Measurements from ENCODE around the gene FANCL. TPM values are rescaled to one million over a fixed set of nuclear protein-coding genes. Genes with fewer than 3 reads are reported as not detected.
"Not testable (repeated sequence)": the region's sequence is repeated elsewhere in the genome, so short reads cannot be mapped to it uniquely, and the experiment has no call there.

Gene FANCL
- total and polyA plus RNA-seq, 9 donors, result 21.2 to 29.2 (median 25.5) TPM

DNA sequence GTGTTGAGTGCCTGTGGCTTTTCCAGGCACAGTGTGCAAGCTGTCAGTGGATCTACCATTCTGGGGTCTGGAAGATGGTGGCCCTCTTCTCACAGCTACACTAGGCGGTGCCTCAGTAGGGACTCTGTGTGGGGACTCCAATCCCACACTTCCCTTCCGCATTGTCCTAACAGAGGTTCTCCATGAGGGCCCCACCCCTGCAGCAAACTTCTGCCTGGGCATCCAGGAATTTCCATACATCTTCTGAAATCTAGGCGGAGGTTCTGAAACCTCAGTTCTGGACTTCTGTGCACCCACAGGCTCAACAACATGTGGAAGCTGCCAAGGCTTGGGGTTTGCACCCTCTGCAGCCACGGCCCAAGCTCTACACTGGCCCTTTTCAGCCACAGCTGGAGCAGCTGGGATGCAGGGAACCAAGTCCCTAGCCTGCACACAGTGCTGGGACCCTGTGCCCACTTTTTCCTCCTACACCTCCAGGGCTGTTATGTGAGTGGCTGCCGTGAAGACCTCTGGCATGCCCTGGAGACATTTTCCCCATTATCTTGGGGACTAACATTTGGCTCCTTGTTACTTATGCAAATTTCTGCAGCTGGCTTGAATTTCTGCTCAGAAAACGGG lies 30.1 kb downstream of the FANCL start:
- not testable (repeated sequence) for H3K4me3 ChIP-seq (ENCODE audit: low read length); H3K4me1 ChIP-seq (ENCODE audit: control insufficient read depth, insufficient read depth, low read length); DNase-seq; H3K27me3 ChIP-seq (ENCODE audit: control insufficient read depth, insufficient read depth, low read length); H3K36me3 ChIP-seq (ENCODE audit: control insufficient read depth, insufficient read depth, low read length); H3K27ac ChIP-seq (ENCODE audit: low read length); H3K9me3 ChIP-seq (replicated peaks; ENCODE audit: control insufficient read depth, low read depth, low read length)
- 96% methylated on average over 6 of the region's 6 CpGs for WGBS (ENCODE audit: insufficient coverage)

DNA sequence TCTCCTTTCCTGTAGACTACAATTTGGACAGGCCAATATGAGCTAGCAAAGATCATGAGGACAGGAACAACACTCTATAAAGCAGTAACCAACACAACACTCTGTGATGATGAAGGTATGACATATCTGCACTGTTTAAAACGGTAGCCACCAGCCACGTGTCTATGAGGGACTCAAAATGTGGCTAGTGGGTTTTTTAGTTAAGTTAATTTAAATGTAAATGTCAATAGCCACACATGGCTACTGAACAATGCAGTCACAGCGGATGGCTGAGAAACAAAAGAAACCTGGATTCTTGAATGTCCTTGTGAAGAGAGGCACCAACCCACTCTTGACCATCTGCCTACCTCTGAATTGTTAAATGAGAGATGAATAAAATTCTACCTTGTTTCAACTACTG lies 33.9 kb downstream of the FANCL start:
- H3K9me3 ChIP-seq (replicated peaks; ENCODE audit: control insufficient read depth, low read depth, low read length), result peaks cover 7% of the 10 kb centered on the region
- no CpG with 5 or more reads among the region's 3 CpGs for WGBS (ENCODE audit: insufficient coverage)
- H3K4me3 ChIP-seq (ENCODE audit: low read length), result no peak overlapping the region
- H3K36me3 ChIP-seq (ENCODE audit: control insufficient read depth, insufficient read depth, low read length), result peaks cover 10% of the 10 kb centered on the region
- H3K4me1 ChIP-seq (ENCODE audit: control insufficient read depth, insufficient read depth, low read length), result no peaks in the 10 kb centered on the region
- H3K27ac ChIP-seq (ENCODE audit: low read length), result no peak overlapping the region
- no peak for DNase-seq
- no peaks in the 10 kb centered on the region for H3K27me3 ChIP-seq (ENCODE audit: control insufficient read depth, insufficient read depth, low read length)

DNA sequence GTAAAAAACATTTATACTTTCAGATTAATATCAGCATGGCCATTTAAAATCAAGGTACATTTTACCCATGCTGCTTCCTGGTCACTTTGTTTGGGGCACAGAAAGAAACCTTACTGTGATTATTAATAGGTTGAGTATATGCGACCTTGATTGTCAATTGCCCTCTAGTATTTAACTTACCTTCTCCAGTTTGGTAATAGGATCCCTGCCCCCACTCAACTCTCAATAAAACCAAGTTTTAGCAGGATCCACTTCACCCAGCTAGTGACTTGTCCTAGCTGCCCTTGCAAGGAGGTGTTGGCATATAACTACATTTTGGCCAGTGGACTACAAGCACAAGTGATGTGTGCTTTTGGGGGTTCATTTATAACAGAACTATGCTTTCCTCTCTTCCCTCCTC lies 34.3 kb downstream of the FANCL start:
- Histone ChIP-seq H3K36me3 (ENCODE audit: control insufficient read depth, insufficient read depth, low read length) (peaks cover 10% of the 10 kb centered on the region), H3K9me3 (replicated peaks; ENCODE audit: control insufficient read depth, low read depth, low read length) (peaks cover 7% of the 10 kb centered on the region), H3K27me3 (ENCODE audit: control insufficient read depth, insufficient read depth, low read length) (no peaks in the 10 kb centered on the region), H3K4me1 (ENCODE audit: control insufficient read depth, insufficient read depth, low read length) (no peaks in the 10 kb centered on the region), H3K4me3 (ENCODE audit: low read length) (no peak overlapping the region), H3K27ac (ENCODE audit: low read length) (no peak overlapping the region)
- no peak for DNase-seq
- WGBS (ENCODE audit: insufficient coverage), result no CpG with 5 or more reads among the region's 1 CpG

DNA sequence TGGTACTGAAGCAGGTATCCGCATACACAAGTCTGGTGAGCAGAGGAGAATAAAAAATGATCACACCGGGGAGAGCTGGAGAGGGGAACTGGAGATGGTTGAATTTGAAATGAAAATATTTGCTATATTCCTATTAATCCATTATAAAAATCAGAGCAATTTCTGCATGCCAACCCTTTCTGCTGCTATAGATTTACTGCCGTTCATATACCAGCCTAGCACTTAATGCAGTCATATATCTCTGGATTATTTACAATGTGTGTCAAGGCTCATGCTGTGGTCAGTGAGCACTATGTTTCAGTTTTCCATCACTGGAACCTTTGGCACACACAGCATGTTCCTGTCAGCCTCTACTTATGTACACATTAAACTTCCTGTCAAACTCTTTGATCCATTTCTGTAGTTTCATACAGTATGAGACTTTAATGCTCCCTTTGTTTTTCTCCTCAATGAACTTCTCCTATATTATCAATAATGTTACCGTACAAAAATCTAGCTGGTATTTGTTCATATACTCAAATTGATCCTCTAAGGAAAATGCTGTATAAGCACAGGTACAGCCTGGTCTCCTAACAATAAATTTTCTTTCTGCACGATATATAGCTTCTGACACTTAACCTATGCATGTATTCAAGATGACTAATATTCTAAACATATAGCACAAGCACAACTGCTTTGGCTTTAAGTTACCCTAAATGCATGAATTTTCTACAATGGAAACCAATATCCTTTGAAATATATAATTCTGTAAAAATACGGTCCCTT lies 36.7 kb downstream of the FANCL start:
- DNase-seq, result no peak
- no peaks in the 10 kb centered on the region for H3K36me3 ChIP-seq (ENCODE audit: control insufficient read depth, insufficient read depth, low read length)
- H3K4me1 ChIP-seq (ENCODE audit: control insufficient read depth, insufficient read depth, low read length), result no peaks in the 10 kb centered on the region
- no peaks in the 10 kb centered on the region for H3K9me3 ChIP-seq (replicated peaks; ENCODE audit: control insufficient read depth, low read depth, low read length)
- H3K27me3 ChIP-seq (ENCODE audit: control insufficient read depth, insufficient read depth, low read length), result no peaks in the 10 kb centered on the region
- no peak overlapping the region for H3K27ac ChIP-seq (ENCODE audit: low read length)
- no peak overlapping the region for H3K4me3 ChIP-seq (ENCODE audit: low read length)
- WGBS (ENCODE audit: insufficient coverage), result no CpG with 5 or more reads among the region's 6 CpGs

DNA sequence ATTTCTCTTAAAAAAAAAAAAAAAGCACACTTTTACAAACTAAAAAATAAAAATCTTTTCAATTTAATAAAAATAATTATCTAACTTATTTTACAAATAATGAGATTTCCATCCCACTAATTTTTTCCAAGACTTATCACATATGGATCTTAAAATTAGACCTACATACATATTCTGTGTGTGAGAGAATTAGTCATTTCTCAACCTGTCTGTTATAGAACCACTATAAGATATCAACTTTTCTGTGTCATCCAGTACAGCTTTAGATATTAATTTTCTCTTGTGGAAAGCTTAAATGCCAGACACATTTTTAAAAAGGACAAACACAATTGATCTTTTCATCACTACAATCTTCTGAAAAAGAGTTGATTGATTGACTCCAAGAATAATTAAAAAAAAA lies 38.1 kb downstream of the FANCL start:
- Histone ChIP-seq H3K4me1 (ENCODE audit: control insufficient read depth, insufficient read depth, low read length) (no peaks in the 10 kb centered on the region), H3K27me3 (ENCODE audit: control insufficient read depth, insufficient read depth, low read length) (no peaks in the 10 kb centered on the region), H3K27ac (ENCODE audit: low read length) (no peak overlapping the region), H3K9me3 (replicated peaks; ENCODE audit: control insufficient read depth, low read depth, low read length) (no peaks in the 10 kb centered on the region), H3K4me3 (ENCODE audit: low read length) (no peak overlapping the region), H3K36me3 (ENCODE audit: control insufficient read depth, insufficient read depth, low read length) (no peaks in the 10 kb centered on the region)
- DNase-seq, result no peak

DNA sequence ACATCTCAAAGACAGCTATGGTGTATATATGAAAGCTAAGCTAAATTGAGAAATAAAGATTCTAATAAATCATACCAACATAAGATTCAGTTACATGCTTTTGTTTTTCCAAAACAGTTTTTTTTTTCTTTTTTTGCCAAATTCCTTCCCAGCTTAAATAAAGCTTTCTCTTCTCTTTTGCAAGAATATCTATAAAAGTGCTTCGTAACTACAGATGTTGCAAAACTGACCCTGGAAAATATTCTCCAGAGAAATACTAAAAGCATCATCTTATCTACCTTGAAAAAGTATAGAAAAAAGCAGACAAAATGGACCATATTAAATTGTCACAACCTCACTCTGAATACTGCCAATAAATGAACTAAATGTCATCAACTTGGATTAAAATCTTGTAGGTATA lies 38.7 kb downstream of the FANCL start:
- DNase-seq, result no peak
- no peak overlapping the region for H3K4me3 ChIP-seq (ENCODE audit: low read length)
- no peaks in the 10 kb centered on the region for H3K36me3 ChIP-seq (ENCODE audit: control insufficient read depth, insufficient read depth, low read length)
- H3K27me3 ChIP-seq (ENCODE audit: control insufficient read depth, insufficient read depth, low read length), result no peaks in the 10 kb centered on the region
- no CpG with 5 or more reads among the region's 1 CpG for WGBS (ENCODE audit: insufficient coverage)
- no peaks in the 10 kb centered on the region for H3K9me3 ChIP-seq (replicated peaks; ENCODE audit: control insufficient read depth, low read depth, low read length)
- H3K27ac ChIP-seq (ENCODE audit: low read length), result no peak overlapping the region
- no peaks in the 10 kb centered on the region for H3K4me1 ChIP-seq (ENCODE audit: control insufficient read depth, insufficient read depth, low read length)

DNA sequence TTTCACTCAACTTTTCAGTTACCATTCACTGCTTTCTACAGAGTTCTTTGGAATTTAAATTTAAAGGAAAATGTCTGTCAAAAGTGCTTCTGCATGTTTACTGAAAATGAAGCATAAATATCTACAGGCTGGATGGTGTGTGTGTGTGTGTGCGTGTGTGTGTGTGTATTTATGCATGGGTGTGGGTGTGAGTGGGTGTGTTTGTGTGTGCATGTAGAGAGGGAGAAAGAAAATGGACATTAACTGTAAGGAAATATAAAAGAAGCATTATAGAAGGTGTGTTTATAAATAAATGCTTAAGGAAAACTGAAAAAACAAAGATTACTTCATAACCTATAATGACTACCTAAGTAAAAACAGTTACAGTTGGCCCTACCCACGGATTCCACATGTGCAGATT lies 43.2 kb downstream of the FANCL start:
- WGBS (ENCODE audit: insufficient coverage), result 86% methylated on average over 1 of the region's 2 CpGs
- no peaks in the 10 kb centered on the region for H3K36me3 ChIP-seq (ENCODE audit: control insufficient read depth, insufficient read depth, low read length)
- no peaks in the 10 kb centered on the region for H3K9me3 ChIP-seq (replicated peaks; ENCODE audit: control insufficient read depth, low read depth, low read length)
- no peak overlapping the region for H3K4me3 ChIP-seq (ENCODE audit: low read length)
- H3K4me1 ChIP-seq (ENCODE audit: control insufficient read depth, insufficient read depth, low read length), result no peaks in the 10 kb centered on the region
- no peak for DNase-seq
- H3K27me3 ChIP-seq (ENCODE audit: control insufficient read depth, insufficient read depth, low read length), result no peaks in the 10 kb centered on the region
- no peak overlapping the region for H3K27ac ChIP-seq (ENCODE audit: low read length)

DNA sequence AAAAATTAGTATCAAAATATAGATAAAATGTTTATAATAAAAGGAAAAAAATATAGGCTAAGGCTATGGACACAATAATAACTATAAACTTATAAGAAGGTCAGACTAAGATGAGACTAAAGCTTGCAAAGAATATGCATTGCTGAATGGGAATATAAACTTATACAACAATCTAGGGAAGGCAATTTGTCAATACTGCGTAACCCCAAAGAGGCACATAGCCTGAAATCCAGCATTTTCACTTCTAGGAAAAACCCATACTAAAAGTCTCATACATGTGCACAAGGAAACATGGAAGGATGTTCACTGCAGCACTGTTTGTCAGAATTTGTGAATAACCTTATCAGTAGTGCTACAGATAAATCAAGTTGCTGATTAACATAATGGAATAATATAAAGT lies 45.5 kb downstream of the FANCL start:
- DNase-seq, result no peak
- H3K27me3 ChIP-seq (ENCODE audit: control insufficient read depth, insufficient read depth, low read length), result no peaks in the 10 kb centered on the region
- H3K9me3 ChIP-seq (replicated peaks; ENCODE audit: control insufficient read depth, low read depth, low read length), result no peaks in the 10 kb centered on the region
- no peak overlapping the region for H3K27ac ChIP-seq (ENCODE audit: low read length)
- no peaks in the 10 kb centered on the region for H3K4me1 ChIP-seq (ENCODE audit: control insufficient read depth, insufficient read depth, low read length)
- no CpG with 5 or more reads among the region's 1 CpG for WGBS (ENCODE audit: insufficient coverage)
- H3K4me3 ChIP-seq (ENCODE audit: low read length), result no peak overlapping the region
- no peaks in the 10 kb centered on the region for H3K36me3 ChIP-seq (ENCODE audit: control insufficient read depth, insufficient read depth, low read length)

DNA sequence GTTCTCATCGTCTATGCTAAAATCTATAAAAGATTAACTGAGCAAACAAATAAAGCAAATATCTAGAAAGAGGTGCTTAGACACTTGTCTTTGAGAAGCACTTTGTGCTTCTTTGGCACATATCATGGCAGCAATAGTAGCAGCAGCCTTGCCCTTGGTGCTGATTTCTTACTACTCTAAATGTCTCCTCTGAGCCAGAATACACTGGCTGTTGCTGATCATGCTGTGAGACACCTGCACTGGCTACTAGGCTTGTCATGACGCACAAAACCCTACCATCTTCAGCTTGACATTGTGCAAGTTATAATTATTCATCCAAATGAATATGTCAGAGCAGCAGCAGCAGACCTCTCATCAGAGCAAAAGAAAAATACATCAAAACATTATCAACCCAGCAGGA lies 46.7 kb downstream of the FANCL start:
- no peak overlapping the region for H3K27ac ChIP-seq (ENCODE audit: low read length)
- no peaks in the 10 kb centered on the region for H3K27me3 ChIP-seq (ENCODE audit: control insufficient read depth, insufficient read depth, low read length)
- WGBS (ENCODE audit: insufficient coverage), result 80% methylated on average over 1 of the region's 2 CpGs
- no peak overlapping the region for H3K4me3 ChIP-seq (ENCODE audit: low read length)
- no peak for DNase-seq
- no peaks in the 10 kb centered on the region for H3K36me3 ChIP-seq (ENCODE audit: control insufficient read depth, insufficient read depth, low read length)
- no peaks in the 10 kb centered on the region for H3K4me1 ChIP-seq (ENCODE audit: control insufficient read depth, insufficient read depth, low read length)
- no peaks in the 10 kb centered on the region for H3K9me3 ChIP-seq (replicated peaks; ENCODE audit: control insufficient read depth, low read depth, low read length)

DNA sequence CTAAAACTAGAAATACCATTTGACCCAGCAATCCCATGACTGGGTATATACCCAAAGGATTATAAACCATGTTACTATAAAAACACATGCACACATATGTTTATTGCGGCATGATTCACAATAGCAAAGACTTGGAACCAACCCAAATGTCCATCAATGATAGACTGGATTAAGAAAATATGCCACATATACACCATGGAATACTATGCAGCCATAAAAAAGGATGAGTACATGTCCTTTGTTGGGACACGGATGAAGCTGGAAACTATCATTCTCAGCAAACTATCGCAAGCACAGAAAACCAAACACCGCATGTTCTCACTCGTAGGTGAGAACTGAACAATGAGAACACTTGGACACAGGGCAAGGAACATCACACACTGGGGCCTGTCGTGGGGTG lies 54.1 kb downstream of the FANCL start:
- not testable (repeated sequence) for H3K27me3 ChIP-seq (ENCODE audit: control insufficient read depth, insufficient read depth, low read length); H3K4me1 ChIP-seq (ENCODE audit: control insufficient read depth, insufficient read depth, low read length); DNase-seq; H3K4me3 ChIP-seq (ENCODE audit: low read length); H3K36me3 ChIP-seq (ENCODE audit: control insufficient read depth, insufficient read depth, low read length); H3K27ac ChIP-seq (ENCODE audit: low read length); H3K9me3 ChIP-seq (replicated peaks; ENCODE audit: control insufficient read depth, low read depth, low read length)
- 100% methylated on average over 3 of the region's 6 CpGs for WGBS (ENCODE audit: insufficient coverage)

DNA sequence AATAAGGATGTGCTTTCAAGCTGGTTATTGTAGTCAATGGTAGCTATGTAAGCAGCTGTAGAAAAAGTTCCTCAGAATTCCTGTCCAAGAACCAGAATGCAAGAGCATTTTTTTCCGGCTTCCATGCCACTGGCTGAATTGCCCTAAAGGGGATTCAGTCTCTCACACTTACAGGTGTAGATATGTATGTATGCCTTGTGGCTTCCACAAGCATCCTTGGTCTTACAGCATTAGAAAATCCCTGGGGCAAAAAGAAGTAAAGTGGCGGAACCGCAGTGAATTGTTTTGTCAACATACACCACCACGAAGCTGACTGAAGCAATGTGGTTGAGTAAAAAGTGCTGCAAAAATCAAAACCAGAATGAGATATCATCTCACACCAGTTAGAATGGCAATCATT lies 54.6 kb downstream of the FANCL start:
- Histone ChIP-seq H3K27me3 (ENCODE audit: control insufficient read depth, insufficient read depth, low read length) (no peaks in the 10 kb centered on the region), H3K9me3 (replicated peaks; ENCODE audit: control insufficient read depth, low read depth, low read length) (no peaks in the 10 kb centered on the region), H3K36me3 (ENCODE audit: control insufficient read depth, insufficient read depth, low read length) (peaks cover 3% of the 10 kb centered on the region), H3K27ac (ENCODE audit: low read length) (no peak overlapping the region), H3K4me3 (ENCODE audit: low read length) (no peak overlapping the region), H3K4me1 (ENCODE audit: control insufficient read depth, insufficient read depth, low read length) (no peaks in the 10 kb centered on the region)
- WGBS (ENCODE audit: insufficient coverage), result no CpG with 5 or more reads among the region's 4 CpGs
- no peak for DNase-seq

Data from muscle of leg (tissue), 11 donors.